Forelimb muscle (tissue), 1 donor: ENCODE data around the gene BTF3L4. TPM values are rescaled to one million over a fixed set of nuclear protein-coding genes. Genes with fewer than 3 reads are reported as not detected.
"Not testable (repeated sequence)": the region's sequence is repeated elsewhere in the genome, so short reads cannot be mapped to it uniquely, and the experiment has no call there.

Source experiments
- DNase-seq: peaks from one replicate; pipeline ENCODE4 v3.0.0-alpha.2; 2013; ENCODE audit warnings: low read depth
- polyA plus RNA-seq: library from polyadenylated mRNA; unstranded; fragments of 120-200 nt; gene quantifications from one replicate; pipeline ENCODE4 v1.2.1, GENCODE V29; 2013; ENCODE audit not compliant: insufficient read length

Gene BTF3L4
- polyA plus RNA-seq, result 72.2 TPM

DNA sequence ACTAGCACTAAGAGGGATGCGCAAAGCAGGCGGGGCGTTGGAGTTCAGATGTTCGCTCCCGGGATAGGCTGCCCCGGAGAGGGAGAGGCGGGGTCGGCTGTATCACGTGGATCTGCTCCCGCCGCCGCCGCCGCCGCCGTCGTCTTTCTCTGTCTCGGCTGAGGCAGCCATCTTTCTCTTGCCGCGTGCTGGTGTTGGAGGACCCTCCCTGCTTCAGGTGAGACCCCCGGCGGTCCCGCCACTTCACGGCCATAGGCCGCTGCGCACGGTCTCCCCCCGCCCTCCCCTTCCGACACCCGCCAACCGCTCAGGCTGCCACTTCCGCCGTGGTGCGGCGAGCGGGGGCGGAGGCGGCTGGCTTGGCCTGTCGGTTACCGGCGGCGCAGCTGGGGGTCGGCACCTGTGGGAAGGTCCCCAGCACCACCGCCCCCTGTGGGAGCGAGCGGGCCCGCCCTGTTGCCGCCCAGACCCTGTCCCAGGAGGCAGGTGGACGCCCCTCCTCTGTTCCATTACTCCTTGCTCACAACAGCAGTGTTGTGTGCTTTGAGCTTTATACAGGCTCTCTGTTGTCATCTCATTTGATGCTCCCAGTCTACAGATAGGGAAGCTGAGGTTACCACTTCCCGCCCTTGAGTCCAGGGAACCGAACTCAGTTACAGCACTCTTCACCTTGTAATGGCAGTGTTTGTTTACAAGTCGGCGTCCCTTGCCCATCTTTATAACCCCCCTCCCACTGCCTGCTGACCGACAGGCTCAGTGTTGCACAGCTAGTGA is at the start of gene BTF3L4:
BTF3L4 (plus strand) TSS at position 133 of the 774 bp plus-strand sequence. CDS start 3,553 bp downstream, outside the sequence.
- peak; percentile 80 for DNase-seq

DNA sequence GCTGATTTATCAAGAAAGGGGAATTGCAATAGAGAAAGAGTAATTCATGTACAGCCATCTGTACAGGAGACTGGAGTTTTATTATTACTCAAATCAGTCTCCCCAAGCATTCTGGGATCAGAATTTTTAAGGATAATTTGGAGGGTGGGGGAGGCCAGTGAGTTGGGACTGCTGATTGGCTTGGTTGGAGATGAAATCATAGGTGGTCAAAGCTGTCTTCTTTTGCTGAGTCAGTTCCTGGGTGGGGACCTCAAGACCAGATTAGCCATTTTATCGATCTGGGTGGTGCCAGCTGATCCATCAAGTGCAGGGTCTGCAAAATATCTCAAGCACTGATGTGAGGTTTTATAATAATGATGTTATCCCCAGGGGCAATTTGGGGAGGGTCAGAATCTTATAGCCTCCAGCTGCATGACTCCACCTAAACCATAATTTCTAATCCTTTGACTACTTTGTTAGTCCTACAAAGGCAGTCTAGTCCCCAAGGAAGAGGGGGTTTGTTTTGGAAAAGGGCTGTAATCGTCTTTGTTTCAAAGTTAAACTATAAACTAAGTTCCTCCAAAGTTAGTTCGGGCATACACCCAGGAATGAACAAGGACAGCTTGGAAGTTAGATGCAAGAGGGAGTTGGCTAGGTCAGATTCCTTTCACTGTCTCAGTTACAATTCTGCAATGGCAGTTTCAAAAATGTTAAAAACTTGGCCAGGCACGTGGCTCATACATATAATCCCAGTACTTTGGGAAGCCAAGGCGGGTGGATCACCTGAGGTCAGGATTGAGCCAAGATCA is 48.7 kb upstream of the BTF3L4 start:
- peak; percentile 49 for DNase-seq

DNA sequence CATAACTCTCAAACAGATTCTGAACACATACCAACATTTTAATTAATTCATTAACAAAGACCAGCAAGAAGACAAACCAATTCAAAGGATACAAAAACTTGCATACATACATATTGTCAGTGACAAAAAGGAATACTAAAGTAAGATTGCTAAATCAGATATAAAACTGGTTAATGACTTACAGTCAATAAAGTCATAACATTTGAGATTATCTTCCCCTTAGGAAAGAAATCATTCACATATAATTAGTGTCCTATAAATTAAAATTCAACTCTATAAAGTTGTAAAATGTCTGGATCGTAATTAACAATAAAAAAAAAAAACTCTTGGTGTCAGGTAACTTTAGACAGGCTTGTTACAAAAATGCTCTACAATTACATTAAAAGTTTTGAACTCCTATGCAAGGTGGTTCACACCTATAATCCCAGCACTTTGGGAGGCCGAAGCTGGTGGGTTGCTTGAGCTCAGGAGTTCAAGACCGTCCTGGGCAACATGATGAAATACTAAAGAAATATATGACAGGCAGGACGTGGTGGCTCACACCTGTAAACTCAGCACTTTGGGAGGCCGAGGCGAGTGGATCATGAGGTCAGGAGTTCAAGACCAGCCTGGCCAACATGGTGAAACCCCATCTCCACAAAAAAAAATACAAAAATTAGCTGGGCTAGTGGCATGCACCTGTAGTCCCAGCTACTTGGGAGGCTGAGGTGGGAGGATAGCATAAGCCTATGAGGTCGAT is 47.9 kb upstream of the BTF3L4 start:
- no peak for DNase-seq

DNA sequence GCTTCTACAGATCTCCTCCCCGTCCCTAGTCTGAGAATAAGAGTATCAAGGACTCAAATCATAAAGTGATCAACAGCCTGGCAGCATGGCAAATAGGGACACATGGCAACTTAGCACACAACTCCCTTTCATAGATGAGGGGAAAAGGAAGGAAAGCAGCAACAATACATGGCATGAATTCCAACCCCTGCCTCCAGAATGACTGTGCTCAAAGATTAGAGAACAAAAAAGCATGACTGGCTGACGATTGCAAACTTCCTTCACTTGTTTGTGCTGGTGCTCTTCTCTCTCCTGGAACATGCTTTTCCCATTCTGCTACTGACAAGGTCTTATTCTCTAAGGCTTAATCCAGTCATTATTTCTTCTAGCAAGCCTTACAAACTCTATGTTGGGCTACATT is 34.0 kb upstream of the BTF3L4 start:
- no peak for DNase-seq

DNA sequence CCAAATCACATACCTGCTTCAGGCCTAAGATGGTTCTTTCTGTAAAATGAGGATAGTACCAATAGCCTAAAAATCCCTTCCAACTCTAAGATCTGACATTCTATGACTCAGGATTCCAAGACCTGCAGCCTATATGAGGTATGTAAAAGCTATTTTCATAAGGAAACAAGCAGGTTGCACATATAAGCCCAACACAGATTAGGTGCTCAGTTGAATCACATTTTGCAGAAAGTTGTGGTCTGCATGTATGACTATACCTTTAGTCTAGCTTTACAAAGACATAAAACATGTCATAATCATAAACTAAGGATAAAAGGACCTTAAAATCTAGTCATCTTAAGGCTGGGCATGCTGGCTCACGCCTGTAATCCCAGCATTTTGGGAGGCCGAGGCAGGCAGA is 29.8 kb upstream of the BTF3L4 start:
- no peak for DNase-seq

DNA sequence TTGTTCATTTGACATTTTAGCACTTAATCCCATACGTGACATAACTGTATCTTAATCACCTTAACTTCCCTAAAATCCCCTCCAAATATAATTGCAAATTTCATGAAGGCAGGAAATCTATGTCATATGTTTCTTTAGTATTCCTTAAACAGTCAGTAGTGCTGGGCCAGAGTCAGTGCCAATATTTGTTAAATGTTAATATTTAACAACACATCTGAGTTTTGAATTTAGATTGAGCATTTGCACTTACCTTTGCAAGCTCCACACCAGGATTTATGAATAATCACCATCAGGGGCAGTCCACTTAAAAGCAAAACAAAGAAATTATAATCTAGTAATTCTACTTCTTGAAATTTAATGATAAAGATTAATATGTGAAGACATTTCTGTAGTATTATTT is 27.8 kb upstream of the BTF3L4 start:
- DNase-seq, result no peak

DNA sequence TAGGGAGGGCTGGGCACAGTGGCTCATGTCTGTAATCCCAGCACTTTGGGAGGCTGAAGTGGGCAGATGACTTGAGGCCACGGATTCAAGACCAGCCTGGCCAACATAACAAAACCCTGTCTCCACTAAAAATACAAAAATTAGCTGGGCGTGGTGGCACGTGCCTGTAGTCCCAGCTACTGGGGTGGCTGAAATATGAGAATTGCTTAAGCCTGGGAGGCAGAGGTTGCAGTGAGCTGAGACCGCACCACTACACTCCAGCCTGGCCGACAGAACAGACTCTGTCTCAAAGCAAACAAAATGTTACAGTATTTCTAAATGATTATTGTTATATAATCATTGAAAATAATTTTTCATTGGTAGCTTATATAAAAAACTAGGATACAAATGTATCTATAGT is 27.3 kb upstream of the BTF3L4 start:
- DNase-seq, result not testable (repeated sequence)

DNA sequence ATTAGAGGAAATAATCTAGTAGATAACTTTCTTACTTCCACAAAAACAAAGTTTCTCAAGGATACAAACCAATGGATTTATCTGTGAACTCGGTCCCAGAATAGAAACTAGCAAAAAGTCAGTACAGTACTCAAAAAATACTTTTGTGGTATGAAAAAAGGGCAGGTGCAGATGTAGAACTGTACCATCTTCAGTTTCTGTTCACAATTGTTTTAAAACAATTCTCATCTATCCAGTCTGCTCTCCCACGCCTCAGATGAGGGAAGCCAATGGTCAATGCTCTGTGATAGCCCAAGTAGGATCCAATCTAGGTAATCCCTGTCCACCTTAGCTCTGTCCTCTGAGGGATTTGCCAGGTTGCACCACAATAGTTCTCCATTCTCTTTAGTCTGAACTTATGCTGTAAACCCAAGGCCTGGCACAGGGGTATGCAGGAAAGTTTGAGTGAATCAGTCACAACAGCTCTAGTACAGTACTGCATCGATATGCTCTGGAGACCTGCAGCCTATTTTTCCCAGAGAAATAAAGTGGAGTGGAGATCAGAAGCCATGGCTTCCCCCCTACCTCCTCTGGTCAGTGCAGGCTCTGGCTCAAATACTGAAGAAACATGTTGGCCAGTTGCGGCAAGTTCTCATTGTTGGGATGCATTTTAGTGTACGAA is 23.8 kb upstream of the BTF3L4 start:
- DNase-seq, result no peak

DNA sequence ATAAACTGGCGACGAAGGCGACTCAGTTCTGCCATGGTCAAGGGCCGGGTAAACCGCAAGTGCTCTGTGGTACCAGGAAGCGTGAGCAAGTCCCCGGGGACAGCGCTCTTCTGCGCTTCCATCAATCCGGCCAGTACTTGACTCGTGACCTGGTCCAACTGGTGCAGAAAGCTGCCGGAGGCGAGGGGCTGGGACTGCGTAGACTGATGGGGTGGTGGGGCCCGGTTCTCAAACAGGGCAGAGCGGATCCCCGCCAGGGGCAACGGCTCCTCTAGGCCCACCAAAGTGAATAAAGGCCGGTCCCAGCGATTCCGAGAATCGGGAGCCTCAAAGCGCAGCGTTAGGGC is 23.3 kb upstream of the BTF3L4 start:
- no peak for DNase-seq

DNA sequence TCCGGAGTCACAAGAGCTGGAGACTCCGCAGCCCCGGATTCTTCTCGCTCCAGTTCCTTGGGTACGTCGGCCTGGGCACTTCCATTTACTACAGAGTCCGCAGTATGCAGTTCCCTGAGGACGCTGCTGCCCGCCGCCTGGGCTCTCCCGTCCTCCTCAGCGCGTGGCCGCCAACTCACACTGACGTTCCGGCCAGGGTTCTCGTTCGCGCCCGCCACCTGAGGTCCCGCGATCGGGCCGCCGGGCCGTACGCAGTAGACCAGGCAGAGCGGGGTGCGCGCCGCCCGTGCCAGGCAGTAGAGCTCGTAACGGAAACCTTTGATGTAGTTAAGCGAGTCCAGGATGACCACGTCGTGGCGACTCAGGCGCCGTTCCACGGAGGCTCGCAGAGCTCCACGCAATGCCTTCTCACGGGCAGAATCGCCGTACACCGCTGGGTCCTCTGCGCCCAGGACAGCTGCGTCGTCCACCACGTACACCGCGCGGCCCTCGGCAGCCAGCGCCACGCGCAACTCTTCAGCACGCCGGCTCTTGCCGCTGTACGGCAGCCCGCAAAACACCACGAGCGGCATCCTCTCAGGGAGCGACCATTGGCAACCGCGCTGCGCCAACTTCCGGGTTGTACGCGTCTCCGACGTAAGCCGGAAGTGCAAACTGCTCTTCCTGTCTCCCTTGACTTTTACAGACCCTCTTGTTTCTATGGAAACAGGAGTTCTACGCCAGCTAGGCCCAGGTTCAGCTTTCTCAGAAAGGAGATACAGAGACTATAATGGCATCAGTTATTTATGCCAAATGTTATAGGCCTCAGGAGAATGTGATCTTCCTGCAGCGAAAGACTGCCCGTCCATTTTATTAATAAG is 22.7 kb upstream of the BTF3L4 start, which contains the start of gene KTI12:
KTI12 (minus strand) TSS at position 621 of the 860 bp plus-strand sequence; CDS start at position 572, 49 bp downstream.
- DNase-seq, result peak; percentile 87

DNA sequence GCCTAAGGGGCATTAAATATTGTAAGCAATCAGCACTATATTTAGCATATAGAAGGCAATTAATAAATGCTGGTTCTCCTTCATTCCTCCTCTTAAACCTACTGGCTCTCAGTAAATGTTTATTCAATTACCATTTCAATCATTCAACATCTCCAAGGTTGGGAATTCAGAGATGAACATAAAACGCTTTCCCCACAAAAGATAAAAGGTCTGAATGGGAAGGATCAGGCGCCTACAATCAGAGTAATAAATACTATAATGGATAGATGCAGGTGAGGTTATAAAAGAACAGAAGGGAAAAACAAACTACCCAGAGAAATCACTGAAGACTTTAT is 22.1 kb upstream of the BTF3L4 start:
- no peak for DNase-seq

DNA sequence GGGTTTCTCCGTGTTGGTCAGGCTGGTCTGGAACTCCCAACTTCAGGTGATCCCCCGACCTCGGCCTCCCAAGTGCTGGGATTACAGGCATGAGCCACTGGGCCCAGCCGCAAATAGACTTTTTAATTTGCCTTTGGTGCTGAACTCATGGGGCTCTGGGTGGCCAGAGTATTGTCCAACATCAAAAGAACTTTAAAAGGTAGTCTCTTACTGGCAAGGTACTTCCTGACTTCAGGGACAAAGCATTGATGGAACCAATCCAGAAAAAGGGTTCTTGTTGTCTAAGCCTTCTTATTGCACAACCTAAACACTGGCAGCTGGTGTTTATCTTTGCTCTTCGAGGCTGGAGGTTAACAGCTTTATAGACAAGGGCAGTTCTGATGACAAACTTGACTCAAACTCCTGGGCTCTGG is 18.7 kb upstream of the BTF3L4 start:
- DNase-seq, result no peak

DNA sequence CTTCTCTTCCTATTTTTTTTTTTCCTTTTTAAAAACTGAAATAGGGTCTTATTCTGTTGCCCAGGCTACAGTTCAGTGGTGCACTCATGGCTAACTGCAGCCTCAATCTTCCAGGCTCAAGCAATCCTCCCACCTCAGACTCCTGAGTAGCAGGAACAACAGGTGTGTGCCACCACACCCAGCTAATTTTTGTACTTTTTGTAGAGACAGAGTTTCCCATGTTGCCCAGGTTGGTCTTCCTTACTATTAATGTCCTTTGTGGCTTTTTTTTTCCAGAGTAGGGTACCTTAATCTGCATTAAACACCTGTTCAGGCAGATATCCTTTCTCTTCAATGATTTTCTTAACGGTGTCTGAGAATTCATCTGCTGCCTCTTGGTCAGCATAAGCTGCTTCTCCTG is 18.2 kb upstream of the BTF3L4 start:
- no peak for DNase-seq

DNA sequence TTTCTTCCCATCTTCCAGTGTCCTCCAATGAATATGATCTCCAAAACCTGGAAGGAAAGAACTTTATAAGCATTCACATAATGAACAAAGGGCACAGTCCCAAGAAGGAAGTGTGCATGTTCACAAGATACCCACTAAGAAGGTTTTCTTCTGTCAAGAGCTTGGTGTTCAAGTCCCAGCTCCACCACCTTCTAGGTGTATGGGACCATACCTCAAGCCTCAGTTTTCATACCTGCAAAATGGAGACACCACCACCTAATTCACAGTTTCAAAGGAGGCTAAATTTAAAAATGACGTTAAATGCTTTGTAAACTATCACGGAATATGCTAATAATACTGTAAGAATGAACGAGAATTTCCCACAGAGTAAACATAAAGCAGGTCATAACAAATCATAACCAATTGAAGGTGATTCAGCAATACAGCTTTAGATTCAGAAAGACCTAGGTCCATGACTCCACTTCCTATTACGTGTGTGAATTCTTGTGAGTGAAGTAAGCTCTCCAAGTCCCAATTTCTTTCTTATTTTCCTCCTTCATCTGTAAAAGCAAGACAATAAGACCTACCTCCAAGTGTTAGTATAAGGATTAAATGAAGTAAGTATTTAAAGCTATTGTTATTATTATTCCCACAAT is 14.4 kb upstream of the BTF3L4 start:
- DNase-seq, result no peak

DNA sequence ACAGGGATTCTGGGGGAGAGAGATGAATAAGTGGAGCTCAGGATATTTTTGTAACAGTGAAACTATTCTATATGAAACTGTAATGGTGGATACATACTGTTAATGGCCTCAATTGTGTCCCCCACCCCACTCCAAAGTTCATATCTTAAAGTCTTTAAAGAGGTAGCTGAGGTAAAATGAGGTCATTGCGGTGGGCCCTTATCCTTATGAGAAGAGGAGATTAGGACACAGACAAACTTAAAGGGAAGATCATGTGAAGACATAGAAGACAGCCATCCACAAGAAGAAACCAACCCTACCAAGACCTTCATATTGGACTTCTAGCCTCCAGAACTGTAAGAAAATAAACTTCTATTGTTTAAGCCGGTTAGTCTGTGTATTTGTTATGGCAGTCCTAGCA is 10.9 kb upstream of the BTF3L4 start:
- DNase-seq, result no peak

DNA sequence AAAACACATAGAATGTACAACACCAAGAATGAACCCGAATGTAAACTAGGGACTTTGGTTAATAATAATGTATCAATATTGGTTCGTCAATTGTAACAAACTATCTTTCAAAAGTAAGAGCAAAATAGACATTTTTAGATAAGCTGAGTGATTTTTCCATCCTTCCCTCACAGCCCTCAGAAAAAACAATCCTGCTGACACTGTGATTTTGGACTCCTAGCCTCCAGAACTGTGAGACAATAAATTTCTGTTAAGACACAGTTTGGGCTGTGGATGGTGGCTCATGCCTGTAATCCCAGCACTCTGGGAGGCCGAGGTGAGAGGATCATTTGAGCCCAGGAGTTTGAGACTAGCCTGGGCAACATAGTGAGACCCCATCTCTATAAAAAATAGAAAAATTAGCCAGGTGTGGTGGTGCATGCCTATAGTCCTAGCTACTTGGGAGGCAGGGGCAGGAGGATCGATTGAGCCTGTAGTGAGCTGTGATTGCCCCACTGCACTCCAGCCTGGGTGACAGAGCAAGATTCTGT is 10.4 kb upstream of the BTF3L4 start:
- not testable (repeated sequence) for DNase-seq

DNA sequence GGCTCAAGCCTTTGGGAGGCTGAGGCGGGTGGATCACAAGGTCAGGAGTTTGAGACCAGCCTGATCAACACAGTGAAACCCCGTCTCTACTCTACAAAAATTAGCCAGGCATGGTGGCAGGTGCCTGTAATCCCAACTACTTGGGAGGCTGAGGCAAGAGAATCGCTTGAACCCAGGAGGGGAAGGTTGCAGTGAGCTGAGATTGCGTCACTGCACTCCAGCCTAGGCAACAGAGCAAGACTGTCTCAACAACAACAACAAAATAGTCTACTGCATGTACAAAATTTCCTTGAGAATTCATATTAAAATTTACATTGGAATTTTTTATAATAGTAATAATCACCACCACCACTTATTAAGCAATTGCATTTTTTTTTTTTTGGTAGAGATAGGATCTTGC is 6.8 kb upstream of the BTF3L4 start:
- DNase-seq, result not testable (repeated sequence)

DNA sequence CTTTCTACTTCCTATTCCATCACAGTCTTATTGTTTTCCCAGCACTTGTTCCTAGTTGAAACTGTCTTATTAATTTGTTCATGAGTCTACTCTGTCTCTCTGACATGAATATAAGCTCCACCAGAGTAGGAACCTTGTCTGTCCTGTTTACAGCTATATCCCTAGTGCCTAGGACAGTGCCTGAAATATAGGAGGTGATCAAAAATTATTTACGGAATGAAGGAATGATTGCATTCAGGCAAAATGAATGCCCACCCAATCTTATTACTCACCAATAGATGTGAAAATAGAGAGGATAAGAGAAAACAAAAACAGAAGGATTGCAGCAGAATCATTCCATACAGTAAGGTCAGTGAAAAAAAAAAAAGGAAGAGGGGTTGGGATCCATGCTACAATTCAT is 2.2 kb upstream of the BTF3L4 start:
- no peak for DNase-seq

DNA sequence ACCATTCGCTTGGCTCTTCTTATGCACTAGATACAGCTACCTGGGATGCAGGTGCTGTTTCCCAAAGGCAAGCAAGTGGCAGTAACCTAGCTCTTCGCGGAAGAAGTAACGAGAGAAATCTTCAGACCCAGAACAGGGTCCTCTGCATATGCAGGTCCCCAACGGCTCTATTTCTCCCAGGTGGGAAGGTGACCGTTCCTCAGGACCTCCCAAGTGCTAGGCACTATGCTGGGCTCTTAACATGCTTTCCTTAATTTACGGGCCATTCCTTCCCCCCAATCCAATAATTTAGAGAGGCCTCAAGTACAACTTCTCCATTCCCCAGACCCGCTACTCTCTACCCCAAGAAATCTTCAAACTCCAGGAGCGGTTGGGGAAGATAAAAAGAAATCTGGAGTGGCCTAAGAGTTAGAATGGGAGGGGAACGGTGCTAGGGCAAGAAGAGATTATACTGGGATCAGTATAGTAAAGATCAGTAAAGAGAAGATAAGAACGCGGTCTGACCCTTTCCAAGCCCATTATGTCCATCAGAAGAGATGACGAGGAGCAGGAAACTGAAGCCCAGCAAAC is 1.5 kb upstream of the BTF3L4 start:
- DNase-seq, result no peak
